Measurements from ENCODE around the gene PLD6. TPM values are rescaled to one million over a fixed set of nuclear protein-coding genes. Genes with fewer than 3 reads are reported as not detected.
"Not testable (repeated sequence)": the region's sequence is repeated elsewhere in the genome, so short reads cannot be mapped to it uniquely, and the experiment has no call there.

Gene PLD6
- total and polyA plus RNA-seq, 2 donors (not counting 1 experiment from before 2014, with no cell fraction given): 2.5 to 7.8 TPM

DNA sequence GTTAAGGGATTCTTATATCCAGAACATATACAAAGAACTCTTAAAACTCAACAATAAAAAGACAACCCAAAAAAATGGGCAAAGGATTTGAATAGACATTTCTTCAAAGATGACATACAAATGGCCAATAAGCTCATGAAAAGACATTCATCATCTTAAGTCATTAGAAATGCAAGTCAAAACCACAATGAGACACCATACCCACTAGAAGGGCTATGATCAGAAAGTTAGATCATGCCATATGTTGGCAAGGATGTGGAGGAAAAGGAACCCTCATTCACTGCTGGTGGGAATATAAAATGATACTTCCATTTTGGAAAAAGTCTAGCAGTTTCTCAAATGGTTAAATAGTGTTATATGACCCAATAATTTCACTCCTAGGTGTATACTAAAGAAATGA, 9.4 kb downstream of the PLD6 start:
- Histone ChIP-seq H3K9ac (ENCODE audit: insufficient read depth, low read length) (no peak overlapping the region), H3K9me3 (ENCODE audit: control insufficient read depth, insufficient read depth, low read depth, low read length) (no peaks in the 10 kb centered on the region), H3K36me3 (ENCODE audit: control insufficient read depth, insufficient read depth, low read length) (no peaks in the 10 kb centered on the region), H3K4me1 (ENCODE audit: control insufficient read depth, extremely low read depth, insufficient read depth, low read length) (peaks cover 11% of the 10 kb centered on the region), H3K4me2 (ENCODE audit: extremely low read depth, insufficient read depth, low read length) (no peak overlapping the region), H2AFZ (ENCODE audit: low read length) (no peak overlapping the region), H3K4me3 (replicated peaks in 1 of 4; ENCODE audit: control extremely low read depth in 1 of 4, insufficient read depth in 1 of 4, low read depth in 3 of 4, low read length in 4 of 4) (no peak overlapping the region), H3K79me2 (ENCODE audit: control insufficient read depth, insufficient read depth, low read length) (no peaks in the 10 kb centered on the region), H3K27me3 (ENCODE audit: control insufficient read depth, insufficient read depth, low read length) (no peaks in the 10 kb centered on the region), H4K20me1 (ENCODE audit: control insufficient read depth, extremely low read depth, insufficient read depth, low read length) (no peaks in the 10 kb centered on the region), H3K27ac (ENCODE audit: insufficient read depth, low read length) (no peak overlapping the region)
- no peak for DNase-seq (ENCODE audit: low read depth in 2 of 2)
- TF ChIP-seq EZH2 (IDR thresholded peaks at IDR 0.05; ENCODE audit: low read length, missing control alignments): no peak
- TF ChIP-seq, protein P1, sequence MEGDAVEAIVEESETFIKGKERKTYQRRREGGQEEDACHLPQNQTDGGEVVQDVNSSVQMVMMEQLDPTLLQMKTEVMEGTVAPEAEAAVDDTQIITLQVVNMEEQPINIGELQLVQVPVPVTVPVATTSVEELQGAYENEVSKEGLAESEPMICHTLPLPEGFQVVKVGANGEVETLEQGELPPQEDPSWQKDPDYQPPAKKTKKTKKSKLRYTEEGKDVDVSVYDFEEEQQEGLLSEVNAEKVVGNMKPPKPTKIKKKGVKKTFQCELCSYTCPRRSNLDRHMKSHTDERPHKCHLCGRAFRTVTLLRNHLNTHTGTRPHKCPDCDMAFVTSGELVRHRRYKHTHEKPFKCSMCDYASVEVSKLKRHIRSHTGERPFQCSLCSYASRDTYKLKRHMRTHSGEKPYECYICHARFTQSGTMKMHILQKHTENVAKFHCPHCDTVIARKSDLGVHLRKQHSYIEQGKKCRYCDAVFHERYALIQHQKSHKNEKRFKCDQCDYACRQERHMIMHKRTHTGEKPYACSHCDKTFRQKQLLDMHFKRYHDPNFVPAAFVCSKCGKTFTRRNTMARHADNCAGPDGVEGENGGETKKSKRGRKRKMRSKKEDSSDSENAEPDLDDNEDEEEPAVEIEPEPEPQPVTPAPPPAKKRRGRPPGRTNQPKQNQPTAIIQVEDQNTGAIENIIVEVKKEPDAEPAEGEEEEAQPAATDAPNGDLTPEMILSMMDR (conservative IDR thresholded peaks at IDR 0.05 in 1 of 2, IDR thresholded peaks at IDR 0.05 in 1 of 2; ENCODE audit: low read depth in 1 of 2, low read length in 2 of 2): no peak

DNA sequence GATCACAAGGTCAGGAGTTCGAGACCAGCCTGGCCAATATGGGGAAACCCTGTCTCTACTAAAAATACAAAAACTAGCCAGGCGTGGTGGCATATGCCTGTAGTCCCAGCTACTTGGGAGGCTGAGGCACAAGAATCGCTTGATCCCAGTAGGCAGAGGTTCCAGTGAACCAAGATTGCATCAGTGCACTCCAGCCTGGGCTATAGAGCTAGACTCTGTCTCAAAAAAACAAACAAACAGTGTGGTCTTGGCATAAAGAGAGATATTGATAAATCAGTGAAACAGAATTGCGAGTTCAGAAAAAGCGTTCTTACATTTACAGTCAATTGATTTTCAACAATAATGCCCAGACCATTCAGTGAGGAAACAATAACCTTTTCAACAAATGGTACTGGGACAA, 10.7 kb downstream of the PLD6 start:
- H3K27ac ChIP-seq (ENCODE audit: insufficient read depth, low read length); H3K9me3 ChIP-seq (ENCODE audit: control insufficient read depth, insufficient read depth, low read depth, low read length); H3K36me3 ChIP-seq (ENCODE audit: control insufficient read depth, insufficient read depth, low read length); H2AFZ ChIP-seq (ENCODE audit: low read length); DNase-seq (ENCODE audit: low read depth in 2 of 2); H4K20me1 ChIP-seq (ENCODE audit: control insufficient read depth, extremely low read depth, insufficient read depth, low read length); H3K9ac ChIP-seq (ENCODE audit: insufficient read depth, low read length); H3K27me3 ChIP-seq (ENCODE audit: control insufficient read depth, insufficient read depth, low read length); H3K4me3 ChIP-seq (replicated peaks in 1 of 4; ENCODE audit: control extremely low read depth in 1 of 4, insufficient read depth in 1 of 4, low read depth in 3 of 4, low read length in 4 of 4); H3K4me2 ChIP-seq (ENCODE audit: extremely low read depth, insufficient read depth, low read length); H3K79me2 ChIP-seq (ENCODE audit: control insufficient read depth, insufficient read depth, low read length): not testable (repeated sequence)
- peaks cover 17% of the 10 kb centered on the region for H3K4me1 ChIP-seq (ENCODE audit: control insufficient read depth, extremely low read depth, insufficient read depth, low read length)

DNA sequence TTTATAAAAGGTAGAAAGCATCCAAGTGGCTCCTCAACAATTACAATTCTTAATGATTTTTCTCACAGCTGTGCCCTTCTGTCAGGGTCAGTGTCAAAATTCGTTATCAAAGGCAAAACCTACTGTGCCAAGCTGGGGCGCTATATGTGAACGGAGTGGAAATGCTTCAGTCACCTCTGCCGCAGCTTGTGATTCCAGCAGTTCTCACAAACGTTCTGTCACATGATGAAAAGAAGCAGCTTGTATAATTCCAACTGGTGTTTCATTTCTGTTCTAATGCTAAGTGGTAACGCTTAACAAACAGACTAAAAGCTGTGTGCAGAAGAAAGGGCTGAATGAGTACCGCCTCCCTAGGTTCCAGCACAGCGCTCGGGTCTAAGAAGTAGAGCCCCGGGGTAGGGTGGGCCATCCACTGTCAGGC, 14.2 kb downstream of the PLD6 start:
- Histone ChIP-seq H3K9me3 (ENCODE audit: control insufficient read depth, insufficient read depth, low read depth, low read length) (no peaks in the 10 kb centered on the region), H3K4me3 (replicated peaks in 1 of 4; ENCODE audit: control extremely low read depth in 1 of 4, insufficient read depth in 1 of 4, low read depth in 3 of 4, low read length in 4 of 4) (no peak overlapping the region), H3K36me3 (ENCODE audit: control insufficient read depth, insufficient read depth, low read length) (peaks cover 4% of the 10 kb centered on the region), H4K20me1 (ENCODE audit: control insufficient read depth, extremely low read depth, insufficient read depth, low read length) (no peaks in the 10 kb centered on the region), H3K4me2 (ENCODE audit: extremely low read depth, insufficient read depth, low read length) (no peak overlapping the region), H3K27ac (ENCODE audit: insufficient read depth, low read length) (peak overlapping the region; percentile 20), H3K79me2 (ENCODE audit: control insufficient read depth, insufficient read depth, low read length) (no peaks in the 10 kb centered on the region), H3K4me1 (ENCODE audit: control insufficient read depth, extremely low read depth, insufficient read depth, low read length) (peaks cover 20% of the 10 kb centered on the region), H3K27me3 (ENCODE audit: control insufficient read depth, insufficient read depth, low read length) (no peaks in the 10 kb centered on the region), H2AFZ (ENCODE audit: low read length) (no peak overlapping the region), H3K9ac (ENCODE audit: insufficient read depth, low read length) (no peak overlapping the region)
- TF ChIP-seq, protein P1 (conservative IDR thresholded peaks at IDR 0.05 in 1 of 2, IDR thresholded peaks at IDR 0.05 in 1 of 2; ENCODE audit: low read depth in 1 of 2, low read length in 2 of 2): no peak
- TF ChIP-seq EZH2 (IDR thresholded peaks at IDR 0.05; ENCODE audit: low read length, missing control alignments): no peak
- peak; percentile 31 to 47 for DNase-seq (ENCODE audit: low read depth in 2 of 2)

Measured in fibroblast of lung (primary cell).